GM18870 (cell line): Measurements from ENCODE around the gene RAB6A.

Experiments
- ATAC-seq: cut with Tn5 transposase; IDR thresholded peaks from one replicate; pipeline ENCODE4 v1.9.1; 2021; ENCODE audit warnings: moderate library complexity; ENCODE audit not compliant: unreplicated experiment

The RAB6A gene

DNA sequence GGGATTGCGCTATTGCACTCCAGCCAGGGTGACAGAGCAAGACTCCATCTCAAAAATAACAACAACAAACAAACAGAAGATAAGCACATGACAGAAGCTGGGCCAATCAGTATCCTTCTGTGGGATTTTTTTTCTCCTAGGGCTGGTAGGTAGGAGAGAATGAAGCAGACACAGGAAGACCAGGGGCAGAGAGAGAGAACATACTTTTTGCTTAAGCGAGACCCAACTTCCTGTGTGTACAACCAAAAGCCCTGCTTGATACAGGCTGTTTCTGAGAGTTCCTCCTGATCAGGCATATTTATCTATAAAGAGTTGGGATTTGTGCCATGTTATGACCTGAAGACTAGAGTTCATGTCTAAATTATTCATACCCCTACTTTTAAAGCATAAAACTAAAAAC is 126.9 kb downstream of the RAB6A start:
- no peak for ATAC-seq

DNA sequence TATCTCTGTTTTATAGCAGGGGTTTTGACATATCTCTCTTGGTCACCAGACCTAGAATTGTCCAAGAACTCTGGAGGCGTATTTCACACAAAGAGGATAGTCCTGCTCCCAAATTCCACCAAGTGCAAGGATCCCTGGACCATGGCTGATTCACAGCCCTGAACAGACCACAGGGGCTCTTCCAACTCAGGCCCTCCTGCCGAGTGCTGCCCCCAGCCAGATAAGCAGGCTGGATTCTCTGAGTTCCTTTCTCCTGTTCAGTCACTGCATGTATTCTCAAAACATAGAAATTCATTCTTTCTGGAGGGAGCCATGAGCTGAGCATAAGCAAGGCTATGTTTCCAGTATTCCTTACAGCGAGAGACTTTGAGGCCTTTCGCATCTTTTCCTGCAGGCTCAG is 127.9 kb downstream of the RAB6A start:
- no peak for ATAC-seq

GRCh38 chr11:73629907-73630306 is 131.0 kb downstream of the RAB6A start:
- no peak for ATAC-seq

- no peak for ATAC-seq
Observed at GRCh38 chr11:73625696-73626318, 135.1 kb downstream of the RAB6A start.
